Astrocyte of the cerebellum (primary cell): ENCODE results near the gene MYH10.

ENCODE experiments used
- DNase-seq: peaks from one replicate; pipeline ENCODE4 v3.0.0-alpha.2; 2011; ENCODE audit warnings: low read depth
- H3K4me3 ChIP-seq: 2 replicates; pipeline ENCODE4 v1.5.1; 2011; ENCODE audit warnings: mild to moderate bottlenecking, low read depth, low read length, moderate library complexity
- CTCF ChIP-seq: IDR thresholded peaks from 2 replicates; pipeline ENCODE4 v1.5.1; 2012; ENCODE audit warnings: low read length, low read depth, moderate library complexity, mild to moderate bottlenecking; ENCODE audit errors: missing control alignments
- in situ Hi-C: cut with HindIII; loops from 2 replicates; pipeline ENCODE4 v1.10.0; 2017; ENCODE audit warnings: low sequenced_read_pairs

The MYH10 gene

GRCh38 chr17:8639709-8640108, 9.2 kb upstream of the MYH10 start:
- H3K4me3 ChIP-seq = no peak overlapping the region
- DNase-seq = no peak
- in situ Hi-C loops = no loop called here
- no peak for TF ChIP-seq CTCF

DNA sequence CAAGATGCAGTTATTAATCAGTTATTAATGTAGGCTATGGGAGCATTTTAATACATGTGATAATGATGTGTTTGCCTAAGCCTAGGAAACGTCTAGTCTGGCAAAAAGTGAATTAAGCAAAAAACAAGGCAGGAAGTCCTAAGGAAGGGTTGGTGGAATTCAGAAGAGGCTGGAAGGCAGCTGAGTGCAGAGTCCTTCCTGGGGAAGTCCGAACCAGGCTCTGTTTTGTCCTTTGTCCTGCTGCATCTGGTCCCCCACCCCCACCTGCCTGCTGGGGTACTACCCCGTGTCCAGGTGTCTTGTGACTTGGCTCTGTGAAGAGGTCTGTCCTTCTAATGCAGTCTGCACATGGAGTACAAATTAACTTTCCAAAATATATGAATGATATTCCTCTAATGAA, 1.5 kb upstream of the MYH10 start:
- TF ChIP-seq CTCF = no peak
- H3K4me3 ChIP-seq = no peak overlapping the region
- DNase-seq = no peak
- in situ Hi-C loops = no loop called here

DNA sequence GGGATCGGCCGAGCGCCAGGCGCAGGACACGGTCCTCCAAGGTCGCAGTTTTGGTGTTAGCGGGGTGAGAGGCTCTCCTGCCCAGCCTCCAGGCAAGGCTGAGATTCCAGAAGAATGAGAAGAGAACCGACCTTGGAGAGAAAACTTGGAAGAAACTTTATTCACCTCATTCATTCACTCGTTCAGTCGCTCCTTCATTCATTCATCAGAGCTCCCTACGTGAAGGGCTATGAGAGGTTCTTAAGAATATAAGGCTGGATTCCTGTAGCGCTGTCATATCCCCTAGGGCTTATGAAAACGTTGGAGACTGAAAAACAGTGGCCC, 991 bp upstream of the MYH10 start:
- in situ Hi-C loops = no loop called here
- no peak for DNase-seq
- no peak for TF ChIP-seq CTCF
- H3K4me3 ChIP-seq = peak overlapping the region; percentile 94

DNA sequence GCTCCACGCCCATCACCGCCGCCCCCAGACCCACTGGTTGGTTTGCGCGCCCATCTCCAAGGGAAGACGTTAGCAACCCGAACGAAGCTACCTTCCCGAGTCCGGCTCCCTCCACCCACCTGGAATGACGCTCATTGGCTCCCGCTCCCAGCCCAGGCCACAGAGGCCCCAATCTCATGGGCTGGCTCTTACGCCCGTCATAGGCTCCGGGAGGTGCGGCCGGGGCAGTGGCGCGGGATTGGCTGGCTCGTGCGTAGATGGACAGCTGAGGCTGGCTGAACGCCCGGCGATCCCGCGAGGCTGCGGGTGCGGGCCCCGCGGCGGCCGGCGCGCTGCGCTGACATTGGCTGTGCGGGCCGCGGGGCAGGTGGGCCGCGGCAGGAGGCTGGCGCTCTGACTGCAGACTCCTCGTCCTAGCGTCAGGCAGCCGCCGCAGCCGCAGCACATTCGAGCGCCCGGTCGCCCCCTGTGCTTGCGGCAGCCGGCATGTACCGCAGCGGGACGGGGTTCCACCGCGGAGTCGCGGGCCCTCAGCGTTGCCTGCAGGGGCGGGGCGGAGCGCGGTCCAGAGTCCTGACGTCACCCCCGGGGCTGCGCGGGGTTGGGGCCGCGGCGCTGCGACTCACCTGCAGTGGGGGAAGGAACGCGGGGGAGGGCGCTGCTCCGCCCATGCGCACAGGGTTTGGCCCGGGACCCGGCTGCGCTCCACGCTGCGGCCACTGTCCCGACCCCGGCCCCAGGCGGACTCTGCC, 453 bp upstream of the MYH10 start:
- peak overlapping the region; percentile 94 for H3K4me3 ChIP-seq
- peak; percentile 100 for DNase-seq
- peak; percentile 14 for TF ChIP-seq CTCF
- in situ Hi-C loops = no loop called here

- DNase-seq = no peak
- in situ Hi-C loops = no loop called here
Measured at GRCh38 chr17:8629371-8630226, 926 bp downstream of the MYH10 start.

More at GRCh38 chr17:8629371-8630226, 926 bp downstream of the MYH10 start:
- no peak for TF ChIP-seq CTCF
- H3K4me3 ChIP-seq = peak overlapping the region; percentile 94
